Body of pancreas (tissue), 4 donors: ENCODE results near the gene FMR1NB. TPM values are rescaled to one million over a fixed set of nuclear protein-coding genes. Genes with fewer than 3 reads are reported as not detected.

Source experiments
- ATAC-seq: fragments of 150-250 bp; one replicate; pipeline ENCODE4 v1.9.1; 2016
- DNase-seq, 4 donors: peaks; one replicate each; pipeline ENCODE4 v3.0.0-alpha.2; 2019
- H3K27ac ChIP-seq, 4 donors: fragments of 200-600 bp; sonication (generic); 1 replicate in 3 of 4; 2 replicates in 1 of 4; pipeline versions ENCODE4 v1.5.1 to v1.6.1; 2016 to 2019; ENCODE audit warnings: mild to moderate bottlenecking in 1 of 4, mixed read lengths in 1 of 4, moderate library complexity in 1 of 4
- H3K27me3 ChIP-seq, 2 donors: fragments of 200-600 bp; sonication (generic); one replicate each; pipeline ENCODE4 v1.6.0; 2016; ENCODE audit warnings: mild to moderate bottlenecking in 1 of 2
- H3K36me3 ChIP-seq, 2 donors: fragments of 200-600 bp; sonication (generic); replicated peaks in 1 of 2; 2 replicates each; pipeline ENCODE4 v1.5.1; 2016; ENCODE audit warnings: low read depth in 2 of 2; ENCODE audit not compliant: insufficient read depth in 1 of 2
- H3K4me1 ChIP-seq: fragments of 200-600 bp; sonication (generic); one replicate; pipeline ENCODE4 v1.6.0; 2016
- H3K4me3 ChIP-seq, 2 donors: fragments of 200-600 bp; sonication (generic); 1 replicate in 1 of 2; 2 replicates in 1 of 2; pipeline ENCODE4 v1.5.1; 2016 to 2019
- H3K9me3 ChIP-seq, 3 donors: fragments of 200-600 bp; sonication (generic); 1 replicate in 2 of 3; 2 replicates in 1 of 3; pipeline ENCODE4 v1.5.1; 2016
- CTCF ChIP-seq, 7 experiments: fragments of 450-650 bp in 4 of 7; fragments of 200-600 bp in 3 of 7; sonication (generic) in 3 of 7; IDR thresholded peaks; one replicate each; pipeline ENCODE4 v1.5.1; 2016 to 2019; ENCODE audit warnings: antibody characterized with exemption in 7 of 7
- POLR2A ChIP-seq, 3 donors: fragments of 450-650 bp; IDR thresholded peaks; one replicate each; pipeline ENCODE4 v1.6.1; 2016; ENCODE audit warnings: antibody characterized with exemption in 3 of 3, mild to moderate bottlenecking in 2 of 3
- WGBS, 2 donors: methylation state at CpG; one replicate each; pipeline ENCODE4 v1.1.5; 2017; 5-methylcytosine and 5-hydroxymethylcytosine counted together
- intact Hi-C: fragments of 100-400 bp; cut with DNase I; formaldehyde crosslinking; loops from one replicate; pipeline ENCODE4 v1.15.1; 2023
- small RNA-seq: library from RNA; depleted of rRNA; stranded (forward); fragments of <200 nt; gene quantifications from one replicate; pipeline ENCODE3, GENCODE V24; 2016
- total RNA-seq, 2 donors: library from RNA; depleted of rRNA; stranded (reverse); fragments of >200 nt; gene quantifications; one replicate each; pipeline ENCODE4 v1.1.0, GENCODE V29; 2016

FMR1NB gene
- total RNA-seq, 2 donors from 2014 or later: not detected

DNA sequence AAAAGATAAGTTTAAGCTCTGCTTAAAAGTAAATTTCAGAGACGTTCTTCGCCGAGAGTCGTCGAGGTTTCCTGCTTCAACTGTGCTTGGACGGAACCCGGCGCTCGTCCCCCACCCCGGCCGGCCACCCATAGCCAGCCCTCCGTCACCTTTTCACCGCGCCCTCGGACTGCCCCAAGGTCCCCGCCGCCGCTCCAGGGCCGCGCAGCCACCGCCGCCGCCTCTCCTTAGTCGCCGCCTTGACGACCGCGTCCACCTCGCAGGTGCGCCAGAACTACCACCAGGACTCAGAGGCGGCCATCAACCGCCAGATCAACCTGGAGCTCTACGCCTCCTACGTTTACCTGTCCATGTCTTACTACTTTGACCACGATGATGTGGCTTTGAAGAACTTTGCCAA lies 70.8 kb downstream of the FMR1NB start:
- H3K27me3 ChIP-seq: no peaks in the 10 kb centered on the region
- no peaks in the 10 kb centered on the region for H3K9me3 ChIP-seq
- ATAC-seq: no peak
- H3K36me3 ChIP-seq: no peaks in the 10 kb centered on the region
- no peak for TF ChIP-seq POLR2A (IDR thresholded peaks at IDR 0.05)
- no peak overlapping the region for H3K4me3 ChIP-seq
- H3K27ac ChIP-seq: no peak overlapping the region
- DNase-seq: no peak
- WGBS, 2 donors: 75 to 87% methylated on average over 30 to 35 of the region's 35 CpGs
- no peaks in the 10 kb centered on the region for H3K4me1 ChIP-seq
- intact Hi-C loops: loop anchor here (10.0 kb wide), 1 partner anchor 1233 kb away; no protein-coding TSS in a partner anchor

DNA sequence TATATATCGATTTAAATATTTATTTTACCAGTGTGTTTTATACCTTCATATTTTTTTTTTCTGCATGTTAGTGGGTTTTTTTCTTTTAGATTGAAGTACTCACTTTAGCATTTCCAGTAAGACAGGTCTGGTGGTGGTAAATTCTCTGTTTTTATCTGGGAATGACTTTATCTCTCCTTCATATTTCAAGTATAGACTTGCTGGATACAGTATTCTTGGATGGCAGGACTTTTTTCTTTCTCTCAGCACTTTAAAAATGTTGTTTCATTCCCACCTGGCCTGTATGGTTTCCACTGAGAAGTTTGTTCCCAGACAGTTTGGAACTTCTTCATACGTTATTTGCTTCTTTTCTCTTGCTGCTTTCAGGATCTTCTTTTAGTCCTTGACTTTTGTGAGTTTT lies 86.1 kb downstream of the FMR1NB start:
- no peak overlapping the region for H3K4me3 ChIP-seq
- DNase-seq (no peak), ATAC-seq (no peak)
- whole genome bisulfite sequencing, 2 donors: 78 to 82% methylated on average over 2 of the region's 2 CpGs
- no peaks in the 10 kb centered on the region for H3K4me1 ChIP-seq
- H3K36me3 ChIP-seq: no peaks in the 10 kb centered on the region
- no peaks in the 10 kb centered on the region for H3K27me3 ChIP-seq
- no peaks in the 10 kb centered on the region for H3K9me3 ChIP-seq
- TF ChIP-seq POLR2A (IDR thresholded peaks at IDR 0.05): no peak
- no peak for TF ChIP-seq CTCF (IDR thresholded peaks at IDR 0.05)
- intact Hi-C loops: no loop called here
- no peak overlapping the region for H3K27ac ChIP-seq

- intact Hi-C loops: no loop called here
- Histone ChIP-seq H3K36me3 (no peaks in the 10 kb centered on the region), H3K4me3 (no peak overlapping the region), H3K27me3 (no peaks in the 10 kb centered on the region), H3K4me1 (no peaks in the 10 kb centered on the region), H3K27ac (no peak overlapping the region), H3K9me3 (no peaks in the 10 kb centered on the region)
- WGBS, 2 donors: 60 to 69% methylated on average over 6 of the region's 6 CpGs
- TF ChIP-seq CTCF (IDR thresholded peaks at IDR 0.05) (no peak), POLR2A (IDR thresholded peaks at IDR 0.05) (no peak)
- no peak for ATAC-seq
- no peak for DNase-seq
These were observed 88.8 kb downstream of the FMR1NB start for GRCh38 chrX:148069759-148070503.

DNA sequence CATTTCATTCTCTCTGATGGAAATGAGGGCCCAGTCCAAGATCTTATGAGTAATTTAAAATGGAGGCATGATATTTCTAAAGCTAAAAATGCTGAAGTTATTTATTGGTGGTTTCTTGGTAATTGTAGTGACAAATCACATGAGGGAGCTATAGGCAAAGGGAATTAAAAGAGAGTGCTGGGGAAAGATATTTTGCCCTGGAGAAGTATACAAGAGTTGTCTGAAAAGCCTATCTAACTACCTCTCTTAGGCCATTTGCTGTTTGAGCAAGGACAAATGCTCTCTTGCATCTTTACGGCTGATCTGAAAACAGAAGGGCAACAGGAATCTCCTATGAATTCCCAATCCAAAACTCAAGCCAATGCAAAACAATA lies 89.4 kb downstream of the FMR1NB start:
- TF ChIP-seq POLR2A (IDR thresholded peaks at IDR 0.05) (no peak), CTCF (IDR thresholded peaks at IDR 0.05) (no peak)
- 85 to 89% methylated on average over 1 of the region's 1 CpG for WGBS, 2 donors
- Histone ChIP-seq H3K9me3 (no peaks in the 10 kb centered on the region), H3K36me3 (no peaks in the 10 kb centered on the region), H3K4me3 (no peak overlapping the region), H3K27me3 (no peaks in the 10 kb centered on the region), H3K27ac (no peak overlapping the region), H3K4me1 (no peaks in the 10 kb centered on the region)
- DNase-seq (no peak), ATAC-seq (no peak)
- intact Hi-C loops: no loop called here

Small RNAs within 50 kb of the gene (small RNA-seq; reads per million reads assigned to genes)
- not detected for gene RNA5SP524

Other genes with a start within 250 kb of the FMR1NB start
- 10 to 100 TPM; 19.1 to 24.4 TPM for gene FMR1, start 69.4 kb upstream of the FMR1NB start, total RNA-seq